GM19238 (cell line): ENCODE measurements around the gene CCDC191.

Experiments used
- DNase-seq: peaks from one replicate; pipeline ENCODE4 v3.0.0; 2011; ENCODE audit warnings: low spot score; ENCODE audit not compliant: insufficient read length

Gene CCDC191, protein sequence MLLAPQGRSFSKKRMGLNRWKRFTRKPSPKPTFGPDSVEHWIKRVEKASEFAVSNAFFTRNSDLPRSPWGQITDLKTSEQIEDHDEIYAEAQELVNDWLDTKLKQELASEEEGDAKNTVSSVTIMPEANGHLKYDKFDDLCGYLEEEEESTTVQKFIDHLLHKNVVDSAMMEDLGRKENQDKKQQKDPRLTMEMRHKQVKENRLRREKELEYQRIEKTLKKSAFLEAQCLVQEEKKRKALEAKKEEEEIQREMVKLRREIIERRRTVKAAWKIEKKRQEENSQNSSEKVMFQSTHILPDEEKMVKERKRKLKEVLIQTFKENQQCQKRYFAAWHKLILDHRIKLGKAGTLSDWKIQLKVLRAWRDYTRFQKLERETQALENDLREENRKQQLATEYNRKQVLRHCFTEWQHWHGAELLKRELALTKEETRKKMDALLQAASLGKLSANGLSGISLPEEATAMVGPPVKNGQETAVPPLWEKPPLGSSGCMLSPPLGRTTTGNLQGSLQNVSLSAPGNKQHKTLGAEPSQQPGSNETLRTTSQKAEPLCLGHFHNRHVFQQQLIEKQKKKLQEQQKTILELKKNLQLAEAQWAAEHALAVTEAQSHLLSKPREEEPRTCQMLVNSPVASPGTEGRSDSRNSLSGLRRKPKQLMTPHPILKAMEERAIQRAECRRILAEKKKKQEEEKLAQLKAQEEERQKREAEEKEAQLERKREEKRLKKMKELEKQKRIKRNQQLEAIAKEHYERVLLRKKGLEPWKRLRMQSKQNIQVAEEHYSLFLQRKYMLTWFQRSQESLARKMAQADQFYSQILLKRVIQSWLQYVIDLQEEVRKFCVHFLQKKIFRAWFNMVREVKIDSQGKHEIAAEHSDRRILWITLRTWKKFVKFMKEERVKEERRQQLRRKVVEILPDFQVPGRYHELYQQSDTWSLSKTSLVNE

DNA sequence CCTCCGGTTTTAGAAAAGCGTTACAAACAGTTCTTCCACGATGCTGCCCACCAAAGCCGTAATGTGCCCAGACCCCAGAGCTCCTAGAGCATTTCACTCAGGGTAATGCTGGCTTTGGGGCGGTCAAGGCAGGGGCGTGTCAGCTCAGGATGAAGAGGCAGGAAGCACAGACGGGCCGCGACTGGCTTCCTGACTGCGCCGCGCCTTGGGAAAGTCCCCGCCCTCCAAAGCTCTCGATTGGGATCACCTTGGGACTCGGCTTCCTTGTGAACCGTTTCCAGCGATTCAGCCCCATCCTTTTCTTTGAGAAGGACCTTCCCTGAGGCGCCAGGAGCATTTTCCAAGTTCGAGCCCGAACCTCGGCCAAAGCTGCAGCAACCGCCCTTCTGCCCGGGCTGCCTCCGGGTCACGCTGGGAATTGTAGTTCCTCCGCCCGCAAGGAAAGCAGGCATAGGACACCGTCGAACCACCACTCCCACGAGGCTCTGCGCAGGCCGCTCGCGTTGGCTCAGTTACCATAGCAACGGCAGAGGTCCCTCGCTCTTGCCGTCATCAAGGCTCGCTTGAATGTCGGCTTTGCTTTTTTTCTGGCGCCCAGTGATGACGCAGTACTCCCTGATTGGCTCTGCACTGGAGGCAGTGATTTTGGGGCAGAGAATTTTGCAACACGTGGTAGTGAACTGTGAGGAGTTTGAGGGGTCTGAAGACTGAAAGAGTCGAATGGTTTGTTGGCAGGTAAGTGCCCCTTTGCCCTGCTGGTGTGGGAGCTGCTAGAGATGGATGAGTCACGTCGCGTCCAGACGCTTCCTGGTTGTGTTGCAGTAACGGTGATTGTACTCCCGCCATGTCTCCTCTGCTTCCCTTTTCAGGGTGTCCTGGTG, at the start of gene CCDC191, which contains the start of gene QTRT2:
Gene CCDC191 (minus strand): TSS at position 397 of the 881 bp plus-strand sequence. CDS start 60 bp downstream, at position 337.
Gene QTRT2 (plus strand): TSS at position 608 of the 881 bp plus-strand sequence. CDS start 8,521 bp downstream, outside the sequence.
- DNase-seq: peak; percentile 76

DNA sequence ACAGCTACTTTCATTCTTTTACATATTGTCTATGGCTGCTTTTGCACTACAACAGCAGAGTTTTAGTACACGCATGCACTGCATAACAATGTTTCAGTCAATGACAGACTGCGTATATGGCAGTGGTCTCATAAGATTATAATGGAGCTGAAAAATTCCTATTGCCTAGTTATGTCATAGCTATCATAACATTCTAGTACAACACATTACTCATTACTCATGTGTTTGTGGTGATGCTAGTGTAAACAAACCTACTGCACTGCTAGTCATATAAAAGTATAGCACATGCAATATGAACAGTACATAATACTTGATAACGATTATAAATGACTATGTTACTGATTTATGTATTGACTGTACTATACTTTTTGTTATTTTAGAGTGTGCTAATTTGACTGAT, 48.1 kb upstream of the CCDC191 start:
- DNase-seq: no peak

DNA sequence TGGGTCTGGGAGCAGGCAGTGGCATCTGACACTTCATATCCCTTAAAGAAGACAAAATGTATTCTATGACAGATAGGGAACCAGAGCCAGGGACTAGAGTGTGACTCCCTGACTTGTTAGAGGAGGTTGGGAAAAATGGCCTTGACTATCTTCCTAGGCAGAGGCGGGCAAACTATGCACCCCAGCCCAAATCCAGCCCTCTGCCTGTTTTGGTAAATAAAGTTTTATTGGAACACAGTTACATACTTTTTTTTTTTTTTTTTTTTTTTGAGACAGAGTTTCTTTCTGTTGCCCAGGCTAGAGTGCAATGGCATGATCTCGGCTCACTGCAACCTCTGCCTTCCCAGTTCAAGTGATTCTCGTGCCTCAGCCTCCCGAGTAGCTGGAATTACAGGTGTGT, 47.5 kb upstream of the CCDC191 start:
- DNase-seq: no peak

DNA sequence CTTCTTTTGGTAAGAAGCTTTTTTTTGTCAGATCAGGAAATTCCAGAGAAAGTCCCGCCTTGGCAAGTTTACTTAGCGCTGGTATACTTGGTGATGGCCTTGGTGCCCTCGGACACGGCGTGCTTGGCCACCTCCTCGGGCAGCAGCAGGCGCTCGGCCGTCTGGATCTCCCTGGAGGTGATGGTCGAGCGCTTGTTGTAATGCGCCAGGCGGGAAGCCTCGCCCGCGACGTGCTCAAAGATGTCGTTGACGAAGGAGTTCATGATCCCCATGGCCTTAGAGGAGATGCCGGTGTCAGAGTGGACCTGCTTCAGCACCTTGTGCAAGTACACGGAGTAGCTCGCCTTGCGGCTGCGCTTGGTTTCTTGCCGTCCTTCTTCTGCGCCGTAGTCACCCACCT, 46.9 kb upstream of the CCDC191 start:
- DNase-seq: no peak

DNA sequence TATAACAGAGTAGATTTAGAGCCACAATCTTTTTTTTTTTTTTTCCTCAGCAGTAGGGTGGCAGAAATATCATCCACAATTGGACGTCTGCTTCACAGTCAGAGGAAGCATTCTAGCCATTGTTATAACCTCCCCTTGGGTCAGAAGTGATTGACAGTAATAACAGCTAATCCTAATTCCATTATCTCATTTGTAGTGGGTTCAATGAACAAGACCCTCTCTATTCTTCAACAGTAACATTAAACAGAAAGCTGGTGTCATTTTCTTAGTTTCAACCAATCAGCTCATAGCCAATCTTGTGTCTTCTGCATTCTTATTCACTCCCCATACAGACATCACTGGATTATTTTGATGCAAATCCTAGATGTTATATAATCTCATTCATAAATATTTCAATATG, 44.8 kb upstream of the CCDC191 start:
- no peak for DNase-seq

DNA sequence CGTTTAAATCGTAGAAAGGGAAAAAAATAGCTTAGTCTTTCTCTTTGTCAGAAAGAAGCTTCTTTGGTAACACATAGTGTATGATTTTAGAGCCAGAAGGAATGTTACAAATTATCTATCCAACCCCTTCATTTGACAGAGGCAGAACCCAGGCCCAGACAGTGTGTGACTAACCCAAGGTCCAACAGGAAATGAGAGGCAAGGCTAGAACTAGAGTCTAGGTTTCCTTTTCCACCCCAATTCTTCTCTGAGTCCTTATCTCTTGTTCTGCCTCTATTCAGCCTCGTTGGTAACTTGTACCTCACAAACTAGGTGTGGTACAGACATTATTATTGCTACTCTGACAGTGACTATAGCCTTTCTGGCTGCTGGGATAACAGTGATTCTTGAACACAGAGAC, 39.5 kb upstream of the CCDC191 start:
- DNase-seq: no peak

DNA sequence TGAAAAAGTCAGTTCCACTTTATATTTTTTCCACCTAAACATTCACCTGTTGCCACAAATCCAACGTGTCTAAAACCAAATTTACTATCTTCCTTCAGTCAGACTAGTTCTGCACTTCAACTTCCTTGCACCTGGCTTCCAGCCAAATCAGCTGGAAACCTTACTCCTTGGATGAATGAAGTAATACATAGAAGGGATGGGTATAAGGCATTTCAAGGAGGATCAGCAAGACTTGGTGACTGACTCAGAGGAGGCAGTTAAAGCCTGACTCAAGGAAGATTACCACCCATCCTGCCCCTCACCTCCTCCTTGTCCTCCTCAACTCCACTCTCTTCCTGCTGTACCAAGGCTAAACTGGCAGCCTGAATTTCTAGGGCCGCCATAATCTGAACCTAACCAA, 37.3 kb upstream of the CCDC191 start:
- DNase-seq: no peak

DNA sequence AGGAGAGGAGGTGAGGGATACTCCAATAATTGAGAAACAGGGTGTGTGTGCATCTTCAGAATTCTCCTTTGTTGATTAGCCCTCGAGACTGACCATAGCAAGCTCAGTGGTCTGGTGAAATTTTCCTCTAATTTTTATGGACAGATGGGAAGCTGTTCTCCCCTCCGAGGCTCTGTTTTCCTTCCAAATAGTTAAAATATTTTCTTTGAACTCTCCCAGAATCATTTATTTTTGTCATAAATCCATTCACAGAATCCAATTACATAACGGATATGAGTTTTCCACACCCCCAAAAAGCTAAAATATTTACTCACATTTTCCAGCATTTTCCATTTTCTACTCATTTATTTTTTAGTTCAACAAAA, 36.7 kb upstream of the CCDC191 start:
- no peak for DNase-seq

DNA sequence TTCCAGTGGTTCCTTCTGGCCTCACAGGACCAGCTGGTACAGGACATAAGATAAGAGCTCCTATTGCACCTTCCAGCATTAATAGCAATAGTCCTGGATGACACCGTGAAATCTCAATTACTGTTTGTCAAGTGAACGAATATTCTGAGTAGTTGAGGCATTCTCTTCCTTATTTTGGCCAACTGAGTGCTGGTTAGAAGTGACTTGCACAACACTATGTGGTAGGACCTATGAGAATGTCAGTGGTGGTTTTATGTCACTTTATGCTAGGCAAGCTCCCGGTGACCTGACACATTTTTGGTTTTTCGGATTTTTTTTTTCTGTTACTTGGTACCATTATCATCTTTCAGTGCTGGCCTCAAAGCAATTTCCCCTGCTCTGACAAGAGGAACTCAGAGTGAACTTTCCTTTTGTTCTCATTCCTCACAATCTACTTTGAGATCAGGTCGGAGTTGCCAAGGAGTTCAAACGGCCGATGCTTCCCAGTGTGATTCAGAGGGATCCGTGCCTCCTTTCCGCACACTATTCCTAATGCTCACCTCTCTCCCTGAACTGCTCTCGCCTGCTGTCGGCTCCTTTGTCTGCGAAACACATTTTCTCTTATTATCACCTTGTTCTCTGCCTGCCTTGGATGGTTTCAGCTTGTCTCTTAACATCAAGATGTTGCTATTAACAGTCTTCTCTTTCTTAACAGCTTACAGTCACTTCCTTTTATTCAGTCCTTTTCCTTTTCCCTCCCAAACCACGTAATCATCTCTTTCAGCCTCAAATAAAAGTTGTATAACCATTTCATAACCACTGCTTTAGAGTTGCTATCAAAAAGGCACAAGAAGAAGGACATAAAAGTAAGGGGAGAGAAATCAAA, 36.1 kb upstream of the CCDC191 start:
- no peak for DNase-seq

DNA sequence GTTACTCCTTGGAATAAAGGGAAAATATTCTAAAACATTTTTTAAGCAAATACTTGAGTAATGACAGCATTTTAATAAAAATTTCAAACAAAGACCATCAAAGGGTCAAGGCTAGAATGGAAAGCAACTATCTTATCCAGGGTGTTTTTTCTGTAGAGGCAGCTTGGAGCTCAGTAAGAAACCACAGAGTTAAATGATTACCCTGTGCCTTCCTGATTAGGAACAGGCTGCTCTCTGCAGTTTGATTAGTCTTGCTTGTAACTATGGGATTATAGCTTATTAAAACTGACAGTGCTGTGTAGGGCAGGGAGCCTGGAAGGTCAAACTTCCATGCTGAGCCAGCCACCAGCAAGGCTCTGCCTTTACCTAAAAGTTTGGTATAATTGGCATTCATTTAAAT, 33.3 kb upstream of the CCDC191 start:
- DNase-seq: no peak

DNA sequence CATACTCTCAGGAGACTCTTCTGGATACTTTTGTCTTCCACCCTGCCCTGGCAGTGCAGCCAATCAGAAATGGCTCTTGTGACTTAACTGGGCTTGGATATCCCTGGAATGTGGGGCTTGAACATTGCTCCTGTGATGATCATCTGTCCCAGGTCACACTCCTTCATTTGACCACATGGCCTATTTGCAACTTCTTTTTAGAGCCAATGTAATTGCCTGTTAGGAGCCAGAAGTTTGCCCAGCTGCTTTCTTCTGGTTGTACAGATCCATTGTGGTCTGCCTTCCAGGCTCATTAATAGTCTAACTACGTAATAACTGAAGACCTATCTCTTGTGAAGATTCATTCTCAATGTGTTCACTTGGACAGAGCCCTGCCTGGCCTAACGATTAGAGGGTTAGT, 30.0 kb upstream of the CCDC191 start:
- DNase-seq: no peak

DNA sequence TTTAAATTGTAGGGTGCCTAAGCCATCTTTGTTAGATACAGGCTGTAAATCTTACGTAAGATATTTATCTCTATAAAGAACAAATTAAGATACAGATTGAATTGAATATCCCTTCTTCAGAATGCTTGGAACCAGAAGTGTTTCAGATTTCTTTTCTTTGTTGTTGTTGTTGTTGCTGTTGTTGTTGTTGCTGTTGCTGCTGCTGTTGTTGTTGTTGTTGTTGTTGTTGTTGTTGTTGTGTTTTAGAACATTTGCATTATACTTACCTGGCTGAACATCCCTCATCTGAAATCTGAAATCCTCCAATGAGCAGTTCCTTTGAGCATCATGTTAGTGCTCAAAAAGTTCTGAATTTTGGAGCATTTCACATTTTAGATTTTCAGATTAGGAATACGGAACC, 26.8 kb upstream of the CCDC191 start:
- DNase-seq: no peak

DNA sequence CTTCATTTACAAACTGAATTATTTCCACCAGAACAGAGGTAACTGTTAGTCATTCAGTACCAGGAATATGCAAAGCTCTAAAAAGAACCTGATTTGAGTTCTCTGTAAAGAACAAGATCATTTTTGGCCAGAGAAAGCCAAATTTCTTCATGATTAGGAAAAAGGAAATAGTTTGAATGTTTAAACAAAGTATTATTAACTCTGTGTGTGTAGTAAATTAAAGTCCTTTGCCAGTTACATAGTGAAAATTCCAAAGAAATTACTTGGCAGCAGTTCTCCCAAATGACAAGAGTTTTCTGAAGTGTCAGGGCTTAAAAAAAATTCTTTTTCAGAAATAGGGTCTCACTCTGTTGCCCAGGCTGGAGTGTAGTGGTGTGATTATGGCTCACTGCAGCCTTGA, 24.7 kb upstream of the CCDC191 start:
- no peak for DNase-seq

DNA sequence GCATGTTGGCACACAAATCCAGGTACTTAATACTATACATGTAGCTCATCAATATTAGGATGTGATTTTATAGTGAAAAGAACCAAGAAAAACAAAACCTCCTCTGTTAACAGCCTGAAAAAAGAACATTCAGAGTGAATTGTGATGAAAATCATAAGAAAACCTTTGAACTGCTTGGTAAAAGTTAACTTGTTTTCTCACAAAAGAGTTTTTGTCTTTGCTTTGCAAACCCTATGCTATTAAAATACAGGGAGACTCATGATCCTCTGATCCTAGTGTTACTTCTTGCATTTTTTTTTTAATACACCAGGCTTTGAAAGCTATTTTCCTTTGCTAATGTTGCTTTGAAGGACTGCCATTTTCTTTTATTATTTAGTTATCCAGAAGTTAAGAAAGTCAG, 23.9 kb upstream of the CCDC191 start:
- DNase-seq: no peak

DNA sequence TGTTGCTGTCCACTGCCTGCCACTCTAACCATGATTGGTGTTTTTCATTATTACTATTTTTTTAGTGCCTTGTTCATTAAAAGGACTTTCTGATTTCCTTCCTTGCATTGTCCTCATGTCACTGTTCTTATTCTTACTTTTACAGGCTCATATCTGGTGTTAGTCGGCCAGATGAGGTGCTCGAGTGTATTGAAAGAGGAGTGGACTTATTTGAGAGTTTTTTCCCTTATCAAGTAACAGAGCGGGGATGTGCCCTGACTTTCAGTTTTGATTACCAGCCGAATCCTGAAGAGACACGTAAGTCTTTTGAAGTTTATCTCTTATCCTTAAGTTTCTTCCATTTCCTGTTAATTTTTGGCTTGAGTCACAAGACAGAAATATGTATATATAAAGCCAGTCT, 23.4 kb upstream of the CCDC191 start:
- DNase-seq: no peak

DNA sequence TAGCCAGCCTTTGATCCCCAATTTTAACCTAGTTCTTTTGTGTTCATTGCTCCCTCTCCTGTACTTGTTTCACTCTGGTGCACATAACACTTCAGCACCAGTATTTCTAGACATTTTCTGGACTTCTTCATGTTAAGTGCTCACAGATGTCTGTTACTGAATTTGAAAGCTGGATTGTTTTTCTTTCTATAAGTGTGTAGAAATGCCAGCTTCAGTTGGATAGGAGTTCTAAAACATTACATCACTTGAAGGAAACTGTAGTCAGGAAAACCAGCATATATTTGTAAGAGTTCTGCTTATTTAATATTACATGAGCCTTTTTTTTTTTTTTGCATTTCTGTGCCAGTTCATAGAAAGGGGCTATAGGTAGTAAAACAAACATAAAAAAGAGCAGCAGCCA, 21.8 kb upstream of the CCDC191 start:
- no peak for DNase-seq

DNA sequence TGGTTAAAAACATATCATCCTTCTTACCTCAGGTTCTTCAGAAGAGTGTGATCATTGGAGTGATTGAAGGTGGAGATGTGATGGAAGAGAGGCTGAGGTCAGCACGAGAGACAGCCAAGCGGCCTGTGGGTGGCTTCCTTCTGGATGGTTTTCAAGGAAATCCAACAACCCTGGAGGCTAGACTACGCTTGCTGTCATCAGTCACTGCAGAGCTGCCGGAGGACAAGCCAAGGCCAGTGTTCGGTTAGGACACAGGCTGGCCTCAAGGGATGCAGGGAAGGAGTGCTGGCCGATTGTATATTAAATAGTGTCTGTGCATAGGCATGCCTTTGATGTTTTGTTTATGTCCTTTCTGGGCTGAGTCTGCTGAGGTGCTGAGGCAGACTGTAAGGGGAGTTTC, 20.4 kb upstream of the CCDC191 start:
- no peak for DNase-seq

DNA sequence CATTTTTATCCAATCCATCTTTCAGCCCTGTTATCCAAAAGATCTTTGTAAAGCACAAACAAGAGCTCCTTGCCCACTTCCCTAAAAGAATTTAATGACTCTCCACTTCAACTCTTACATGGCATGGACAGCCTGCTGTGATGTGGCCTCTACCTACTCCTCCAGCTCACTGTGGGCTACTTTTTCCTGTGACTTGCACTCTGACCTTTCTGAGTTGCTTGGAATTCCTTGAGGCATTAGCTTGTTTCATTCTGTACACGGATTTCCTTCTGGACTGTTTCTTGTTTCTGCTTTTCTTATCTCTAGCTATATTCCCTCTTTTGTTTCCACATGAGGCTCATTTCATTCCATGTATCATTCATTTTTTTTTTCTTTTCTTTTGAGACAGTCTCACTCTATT, 15.5 kb upstream of the CCDC191 start:
- DNase-seq: no peak

DNA sequence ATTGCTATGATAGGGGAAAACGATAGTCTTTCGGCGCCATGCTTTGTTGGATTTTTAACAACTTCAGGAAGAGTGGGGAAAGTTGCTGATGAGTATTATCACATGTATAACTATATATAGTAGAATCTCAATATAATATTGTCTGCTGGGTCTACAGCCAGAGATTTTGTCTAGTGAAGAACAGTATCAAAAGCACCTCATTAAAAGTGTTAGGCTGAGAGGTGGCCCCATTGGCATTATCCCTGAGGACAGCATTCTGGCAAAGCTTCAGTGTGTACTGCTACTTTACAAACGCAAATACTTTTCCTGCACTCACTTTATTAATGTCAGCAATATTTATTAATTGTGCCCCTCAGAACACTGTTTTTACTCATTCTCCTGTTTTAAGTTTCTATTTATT, 12.0 kb upstream of the CCDC191 start:
- DNase-seq: no peak

DNA sequence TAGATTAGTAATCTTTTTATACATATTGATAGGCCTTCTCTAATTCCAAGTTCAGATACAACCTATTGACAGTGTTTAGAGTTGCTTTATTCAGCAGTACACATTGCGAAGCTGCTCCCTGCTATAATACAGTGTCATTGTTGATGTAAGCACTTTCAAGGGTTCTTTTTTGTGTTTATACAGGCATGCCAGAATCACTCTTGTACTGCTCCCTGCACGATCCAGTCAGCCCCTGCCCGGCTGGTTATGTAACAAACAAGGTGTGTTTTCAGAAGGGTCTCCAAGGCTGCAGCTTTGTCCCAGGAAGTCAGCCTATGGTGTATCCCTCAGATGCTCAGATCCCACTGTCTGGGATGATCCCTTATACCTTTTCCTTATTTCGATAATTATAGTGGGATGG, 11.5 kb upstream of the CCDC191 start:
- no peak for DNase-seq
